Vagina (tissue), 2 donors: ENCODE results near the gene MMEL1.

Experiments used
- POLR2A ChIP-seq, 2 donors: fragments of 450-650 bp; IDR thresholded peaks; one replicate each; pipeline ENCODE4 v1.6.1; 2017; ENCODE audit warnings: antibody characterized with exemption in 2 of 2, mild to moderate bottlenecking in 2 of 2, moderate library complexity in 2 of 2
- POLR2AphosphoS5 ChIP-seq, 2 donors: sonication (generic); formaldehyde crosslinking; IDR thresholded peaks; one replicate each; pipeline ENCODE4 v1.9.0; 2017; ENCODE audit warnings: antibody characterized with exemption in 2 of 2, mild to moderate bottlenecking in 2 of 2, low read depth in 1 of 2; ENCODE audit not compliant: insufficient read depth in 1 of 2
- TF ChIP-seq, protein P1 (sequence below), 3 experiments: fragments of 450-650 bp in 2 of 3; fragments of 200-600 bp in 1 of 3; sonication (generic) in 1 of 3; IDR thresholded peaks; one replicate each; pipeline ENCODE4 v1.5.1; 2017 to 2019; ENCODE audit warnings: antibody characterized with exemption in 3 of 3, mild to moderate bottlenecking in 2 of 3, moderate library complexity in 2 of 3

GRCh38 chr1:2552189-2552588 lies 80.6 kb downstream of the MMEL1 start:
- TF ChIP-seq, protein P1, sequence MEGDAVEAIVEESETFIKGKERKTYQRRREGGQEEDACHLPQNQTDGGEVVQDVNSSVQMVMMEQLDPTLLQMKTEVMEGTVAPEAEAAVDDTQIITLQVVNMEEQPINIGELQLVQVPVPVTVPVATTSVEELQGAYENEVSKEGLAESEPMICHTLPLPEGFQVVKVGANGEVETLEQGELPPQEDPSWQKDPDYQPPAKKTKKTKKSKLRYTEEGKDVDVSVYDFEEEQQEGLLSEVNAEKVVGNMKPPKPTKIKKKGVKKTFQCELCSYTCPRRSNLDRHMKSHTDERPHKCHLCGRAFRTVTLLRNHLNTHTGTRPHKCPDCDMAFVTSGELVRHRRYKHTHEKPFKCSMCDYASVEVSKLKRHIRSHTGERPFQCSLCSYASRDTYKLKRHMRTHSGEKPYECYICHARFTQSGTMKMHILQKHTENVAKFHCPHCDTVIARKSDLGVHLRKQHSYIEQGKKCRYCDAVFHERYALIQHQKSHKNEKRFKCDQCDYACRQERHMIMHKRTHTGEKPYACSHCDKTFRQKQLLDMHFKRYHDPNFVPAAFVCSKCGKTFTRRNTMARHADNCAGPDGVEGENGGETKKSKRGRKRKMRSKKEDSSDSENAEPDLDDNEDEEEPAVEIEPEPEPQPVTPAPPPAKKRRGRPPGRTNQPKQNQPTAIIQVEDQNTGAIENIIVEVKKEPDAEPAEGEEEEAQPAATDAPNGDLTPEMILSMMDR (IDR thresholded peaks at IDR 0.05), result no peak
- no peak for TF ChIP-seq POLR2AphosphoS5 (IDR thresholded peaks at IDR 0.05; ENCODE audit: insufficient read depth in 1 of 2, low read depth in 1 of 2)
- no peak for TF ChIP-seq POLR2A (IDR thresholded peaks at IDR 0.05)
